CD4-positive, CD25-positive, alpha-beta regulatory T cell (primary cell): ENCODE measurements around the gene TRIM14. TPM values are rescaled to one million over a fixed set of nuclear protein-coding genes. Genes with fewer than 3 reads are reported as not detected.

Experiments
- ATAC-seq, 2 donors: fragments of 150-1000 bp; cut with Tn5 transposase; one replicate each; pipeline ENCODE4 v1.10.0; 2021; ENCODE audit warnings: low read depth in 2 of 2, moderate number of reproducible peaks in 2 of 2, moderate library complexity in 1 of 2
- DNase-seq, 3 donors: peaks; one replicate each; pipeline versions ENCODE4 v3.0.0 to v3.0.0-alpha.2; 2012 to 2022; ENCODE audit warnings: mixed read lengths in 1 of 3
- H3K27ac ChIP-seq: one replicate; pipeline ENCODE4 v1.7.0; 2013; ENCODE audit warnings: mild to moderate bottlenecking, low read length; ENCODE audit not compliant: insufficient read depth, poor library complexity, severe bottlenecking
- H3K27me3 ChIP-seq: one replicate; pipeline ENCODE4 v1.7.0; 2013; ENCODE audit warnings: low read length; ENCODE audit not compliant: control insufficient read depth, insufficient read depth
- H3K36me3 ChIP-seq: one replicate; pipeline ENCODE4 v1.7.0; 2013; ENCODE audit warnings: mild to moderate bottlenecking, low read length, moderate library complexity; ENCODE audit not compliant: control insufficient read depth, insufficient read depth
- H3K4me1 ChIP-seq: 2 replicates; pipeline ENCODE4 v1.7.0; 2013; ENCODE audit warnings: mild to moderate bottlenecking, low read length; ENCODE audit not compliant: insufficient read depth, control insufficient read depth, poor library complexity, severe bottlenecking
- H3K4me3 ChIP-seq: one replicate; pipeline ENCODE4 v1.7.0; 2013; ENCODE audit warnings: low read depth, mild to moderate bottlenecking, low read length, moderate library complexity
- H3K9me3 ChIP-seq, 2 experiments: 1 replicate in 1 of 2; 2 replicates in 1 of 2; pipeline ENCODE4 v1.7.0; 2013; ENCODE audit warnings: low read length in 2 of 2, mild to moderate bottlenecking in 1 of 2, moderate library complexity in 1 of 2; ENCODE audit not compliant: control insufficient read depth in 2 of 2
- H3K27ac Mint-ChIP-seq, 3 donors: one replicate each; pipeline ENCODE4 v1.8.0; 2020 to 2022; ENCODE audit warnings: mild to moderate bottlenecking in 3 of 3, mixed read lengths in 3 of 3, moderate library complexity in 2 of 3
- H3K27me3 Mint-ChIP-seq: one replicate; pipeline ENCODE4 v1.8.0; 2022; ENCODE audit warnings: mild to moderate bottlenecking, mixed read lengths
- H3K36me3 Mint-ChIP-seq: one replicate; pipeline ENCODE4 v1.8.0; 2020; ENCODE audit warnings: mixed read lengths
- H3K4me1 Mint-ChIP-seq, 4 donors: one replicate each; pipeline ENCODE4 v1.8.0; 2020 to 2022; ENCODE audit warnings: mixed read lengths in 4 of 4, mild to moderate bottlenecking in 1 of 4
- H3K4me3 Mint-ChIP-seq, 4 donors: one replicate each; pipeline ENCODE4 v1.8.0; 2020 to 2022; ENCODE audit warnings: mild to moderate bottlenecking in 4 of 4, mixed read lengths in 4 of 4, moderate library complexity in 3 of 4
- H3K9me3 Mint-ChIP-seq, 7 donors: one replicate each; pipeline ENCODE4 v1.8.0; 2020 to 2022; ENCODE audit warnings: mixed read lengths in 7 of 7, mild to moderate bottlenecking in 3 of 7, moderate library complexity in 2 of 7
- polyA plus RNA-seq, 4 donors: library from polyadenylated mRNA; unstranded; fragments of 300-500 nt; fragmentation: Illumina TruSeq; gene quantifications; one replicate each; pipeline ENCODE4 v1.2.3, GENCODE V29; 2021
- total RNA-seq: library from RNA; stranded (reverse); gene quantifications from one replicate; pipeline ENCODE4 v1.2.3, GENCODE V29; 2022

Gene TRIM14
- total and polyA plus RNA-seq, 5 donors from 2014 or later, result 65.2 to 120 (median 81.1) TPM

- Mint-ChIP-seq H3K9me3 (peaks cover 0 to 2% (median 0%) of the 10 kb centered on the region in 7 donors), H3K4me3 (no peak overlapping the region), H3K4me1 (peaks cover 16 to 46% (median 35%) of the 10 kb centered on the region in 4 donors), H3K27ac (peak overlapping the region in 2 of 3 donors; percentile 40 to 83), H3K27me3 (no peaks in the 10 kb centered on the region), H3K36me3 (peaks cover 20% of the 10 kb centered on the region)
- H3K27me3 ChIP-seq, result no peaks in the 10 kb centered on the region
- no peak overlapping the region for H3K4me3 ChIP-seq
- H3K9me3 ChIP-seq, result no peaks in the 10 kb centered on the region
- ATAC-seq (no peak), DNase-seq (no peak)
- H3K4me1 ChIP-seq, result peaks cover 5% of the 10 kb centered on the region
- no peak overlapping the region for H3K27ac ChIP-seq
- H3K36me3 ChIP-seq, result peaks cover 22% of the 10 kb centered on the region
Observed at GRCh38 chr9:98148486-98148885, 29.5 kb upstream of the TRIM14 start.

GRCh38 chr9:98147582-98147981 is 28.6 kb upstream of the TRIM14 start:
- H3K4me1 ChIP-seq, result peaks cover 5% of the 10 kb centered on the region
- no peaks in the 10 kb centered on the region for H3K9me3 ChIP-seq
- Mint-ChIP-seq H3K36me3 (peaks cover 20% of the 10 kb centered on the region), H3K9me3 (peaks cover 0 to 2% (median 0%) of the 10 kb centered on the region in 7 donors), H3K27ac (peak overlapping the region in 2 of 3 donors; percentile 12 to 71), H3K4me3 (no peak overlapping the region), H3K4me1 (peaks cover 16 to 46% (median 34%) of the 10 kb centered on the region in 4 donors), H3K27me3 (no peaks in the 10 kb centered on the region)
- no peak for DNase-seq
- peaks cover 17% of the 10 kb centered on the region for H3K36me3 ChIP-seq
- no peaks in the 10 kb centered on the region for H3K27me3 ChIP-seq
- no peak for ATAC-seq
- H3K27ac ChIP-seq, result no peak overlapping the region
- H3K4me3 ChIP-seq, result no peak overlapping the region

DNA sequence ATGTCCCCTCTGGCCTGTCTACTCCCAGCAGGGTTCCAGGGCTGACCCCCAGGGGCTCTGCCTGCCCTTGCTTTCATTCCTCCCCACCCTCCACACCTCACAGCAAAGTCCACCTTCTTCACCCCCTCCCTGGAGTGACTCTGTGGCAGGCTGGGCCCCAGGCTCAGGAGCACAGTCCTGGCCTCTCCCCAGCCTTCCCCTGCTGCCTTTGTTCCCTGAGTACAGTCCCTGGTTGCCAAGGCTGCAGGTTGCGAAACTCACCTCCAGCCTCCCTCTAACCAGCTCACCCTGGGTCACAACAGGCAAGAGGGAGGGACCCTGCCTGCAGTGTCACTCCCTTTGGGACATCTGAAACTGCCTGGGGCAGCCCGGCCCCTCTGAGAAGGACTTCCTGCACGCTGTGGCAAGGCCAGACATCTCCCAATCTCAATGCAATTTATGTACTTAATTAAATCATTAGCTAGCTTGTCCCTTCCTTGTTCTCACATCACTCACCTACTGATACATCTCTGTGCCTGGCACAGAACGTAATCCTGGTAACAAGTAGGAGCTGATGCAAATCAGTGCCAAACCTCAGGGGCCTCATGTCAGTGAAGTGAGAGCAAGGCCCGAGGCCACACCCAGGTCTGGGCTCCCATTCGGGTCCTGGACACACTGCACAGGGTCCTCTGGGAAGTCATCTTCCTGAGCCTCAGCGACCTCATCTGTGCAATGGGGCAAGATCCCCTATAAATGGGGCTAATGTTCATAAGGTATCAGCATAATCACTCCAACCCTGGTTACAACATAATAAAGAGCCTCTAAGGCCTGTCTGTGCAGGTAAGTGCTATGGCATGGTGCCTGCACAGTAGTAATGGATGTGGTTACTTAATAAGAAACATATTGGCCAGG is 27.3 kb upstream of the TRIM14 start:
- no peak overlapping the region for H3K27ac ChIP-seq
- DNase-seq (no peak), ATAC-seq (no peak)

GRCh38 chr9:98144631-98145030 is 25.6 kb upstream of the TRIM14 start:
- Histone ChIP-seq H3K9me3 (no peaks in the 10 kb centered on the region), H3K4me3 (no peak overlapping the region), H3K27me3 (no peaks in the 10 kb centered on the region), H3K4me1 (peaks cover 5% of the 10 kb centered on the region), H3K36me3 (peaks cover 17% of the 10 kb centered on the region), H3K27ac (no peak overlapping the region)
- no peak overlapping the region for H3K4me3 Mint-ChIP-seq
- peak overlapping the region in 2 of 3 donors; percentile 68 to 91 for H3K27ac Mint-ChIP-seq
- ATAC-seq, result no peak
- no peaks in the 10 kb centered on the region for H3K9me3 Mint-ChIP-seq
- no peaks in the 10 kb centered on the region for H3K27me3 Mint-ChIP-seq
- H3K4me1 Mint-ChIP-seq, result peaks cover 13 to 36% (median 31%) of the 10 kb centered on the region in 4 donors
- DNase-seq, result no peak
- H3K36me3 Mint-ChIP-seq, result peaks cover 17% of the 10 kb centered on the region

More for the DNA sequence above, 27.3 kb upstream of the TRIM14 start:
- no peaks in the 10 kb centered on the region for H3K27me3 ChIP-seq
- H3K4me1 ChIP-seq, result peaks cover 5% of the 10 kb centered on the region
- H3K4me1 Mint-ChIP-seq, result peaks cover 15 to 46% (median 33%) of the 10 kb centered on the region in 4 donors
- no peaks in the 10 kb centered on the region for H3K27me3 Mint-ChIP-seq
- H3K27ac Mint-ChIP-seq, result peak overlapping the region in 2 of 3 donors; percentile 73 to 74
- peaks cover 17% of the 10 kb centered on the region for H3K36me3 ChIP-seq
- peaks cover 17% of the 10 kb centered on the region for H3K36me3 Mint-ChIP-seq
- H3K4me3 Mint-ChIP-seq, result no peak overlapping the region
- no peak overlapping the region for H3K4me3 ChIP-seq
- peaks cover 0 to 2% (median 0%) of the 10 kb centered on the region in 7 donors for H3K9me3 Mint-ChIP-seq
- no peaks in the 10 kb centered on the region for H3K9me3 ChIP-seq

GRCh38 chr9:98144076-98144475 is 25.1 kb upstream of the TRIM14 start:
- peaks cover 5% of the 10 kb centered on the region for H3K4me1 ChIP-seq
- Mint-ChIP-seq H3K27ac (peak overlapping the region in 2 of 3 donors; percentile 68 to 91), H3K9me3 (no peaks in the 10 kb centered on the region), H3K4me1 (peaks cover 13 to 31% (median 28%) of the 10 kb centered on the region in 4 donors), H3K4me3 (no peak overlapping the region), H3K27me3 (no peaks in the 10 kb centered on the region), H3K36me3 (peaks cover 17% of the 10 kb centered on the region)
- no peak for DNase-seq
- H3K27me3 ChIP-seq, result no peaks in the 10 kb centered on the region
- H3K9me3 ChIP-seq, result no peaks in the 10 kb centered on the region
- H3K27ac ChIP-seq, result no peak overlapping the region
- no peak for ATAC-seq
- H3K4me3 ChIP-seq, result no peak overlapping the region
- H3K36me3 ChIP-seq, result peaks cover 13% of the 10 kb centered on the region

- no peaks in the 10 kb centered on the region for H3K9me3 Mint-ChIP-seq
- H3K4me3 Mint-ChIP-seq, result no peak overlapping the region
- Histone ChIP-seq H3K27ac (no peak overlapping the region), H3K4me1 (peaks cover 5% of the 10 kb centered on the region), H3K27me3 (no peaks in the 10 kb centered on the region), H3K4me3 (no peak overlapping the region), H3K36me3 (peaks cover 13% of the 10 kb centered on the region), H3K9me3 (no peaks in the 10 kb centered on the region)
- H3K36me3 Mint-ChIP-seq, result peaks cover 17% of the 10 kb centered on the region
- H3K27ac Mint-ChIP-seq, result peak overlapping the region in 1 of 3 donors; percentile 91
- H3K4me1 Mint-ChIP-seq, result peaks cover 13 to 24% (median 23%) of the 10 kb centered on the region in 4 donors
- no peak for ATAC-seq
- no peak for DNase-seq
- H3K27me3 Mint-ChIP-seq, result no peaks in the 10 kb centered on the region
Observed at GRCh38 chr9:98142925-98143481, 24.0 kb upstream of the TRIM14 start.

DNA sequence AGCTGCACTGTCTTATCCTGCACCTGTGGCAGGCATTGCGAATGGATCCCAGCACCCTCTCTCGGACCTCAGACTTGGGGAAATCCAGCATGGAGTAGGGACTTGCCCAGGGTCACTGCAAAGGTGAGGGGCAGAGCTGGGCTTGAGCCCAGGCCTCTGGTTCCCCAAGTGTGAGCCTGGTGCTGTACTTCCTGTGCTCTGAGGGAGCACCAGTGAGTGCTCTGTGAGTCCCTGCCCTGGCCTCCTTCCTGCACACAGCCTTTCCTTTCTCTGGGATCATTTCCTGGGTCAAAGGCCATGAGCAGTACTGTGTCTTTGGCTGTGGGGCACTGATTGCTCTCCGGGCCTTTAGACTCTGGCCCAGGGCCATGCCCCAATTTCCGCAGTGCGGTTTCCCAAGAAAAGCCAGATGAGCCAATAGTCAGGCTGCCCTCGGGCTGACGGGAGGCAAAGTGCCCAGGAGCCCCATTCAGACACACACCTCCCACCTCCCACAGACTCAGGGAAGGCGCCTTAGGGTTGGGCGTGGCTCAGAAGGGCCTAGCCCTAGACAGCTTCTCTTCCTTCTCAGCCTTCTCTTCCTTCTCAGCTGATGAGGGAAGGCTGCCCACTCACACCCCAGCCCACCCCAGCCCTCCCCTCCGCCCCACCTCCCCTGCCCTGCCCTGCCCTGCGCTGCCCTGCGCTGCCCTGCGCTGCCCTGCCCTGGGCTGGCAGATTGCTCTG is 23.3 kb upstream of the TRIM14 start:
- ATAC-seq (no peak), DNase-seq (no peak)
- Mint-ChIP-seq H3K27me3 (no peaks in the 10 kb centered on the region), H3K4me3 (no peak overlapping the region), H3K4me1 (peaks cover 9 to 21% (median 20%) of the 10 kb centered on the region in 4 donors), H3K36me3 (peaks cover 21% of the 10 kb centered on the region), H3K9me3 (no peaks in the 10 kb centered on the region), H3K27ac (peak overlapping the region in 1 of 3 donors; percentile 38)
- Histone ChIP-seq H3K27ac (no peak overlapping the region), H3K9me3 (no peaks in the 10 kb centered on the region), H3K4me1 (peaks cover 3% of the 10 kb centered on the region), H3K4me3 (no peak overlapping the region), H3K27me3 (no peaks in the 10 kb centered on the region), H3K36me3 (peaks cover 15% of the 10 kb centered on the region)
